Measurements from ENCODE around the gene VAV3.
"Not testable (repeated sequence)": the region's sequence is repeated elsewhere in the genome, so short reads cannot be mapped to it uniquely, and the experiment has no call there.

VAV3 gene

DNA sequence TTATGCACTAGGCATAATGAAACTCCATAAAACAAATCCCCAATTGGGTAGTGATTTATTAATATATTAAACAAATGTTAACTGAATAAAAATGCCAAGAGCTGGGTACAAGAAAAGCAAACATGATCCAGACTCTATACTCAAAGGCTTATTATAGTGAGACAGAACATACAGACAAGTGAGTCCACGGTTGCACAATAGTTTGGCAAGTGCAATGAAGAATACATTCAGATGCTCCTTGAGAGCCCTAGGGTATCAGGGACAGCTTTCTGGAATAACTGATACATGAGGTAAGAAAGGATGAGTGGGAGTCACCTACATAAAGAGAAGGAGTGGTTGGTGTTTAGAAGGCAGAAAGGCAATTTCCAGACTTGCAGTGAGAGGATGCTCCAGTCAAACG is 85.1 kb downstream of the VAV3 start:
- no peak for DNase-seq

DNA sequence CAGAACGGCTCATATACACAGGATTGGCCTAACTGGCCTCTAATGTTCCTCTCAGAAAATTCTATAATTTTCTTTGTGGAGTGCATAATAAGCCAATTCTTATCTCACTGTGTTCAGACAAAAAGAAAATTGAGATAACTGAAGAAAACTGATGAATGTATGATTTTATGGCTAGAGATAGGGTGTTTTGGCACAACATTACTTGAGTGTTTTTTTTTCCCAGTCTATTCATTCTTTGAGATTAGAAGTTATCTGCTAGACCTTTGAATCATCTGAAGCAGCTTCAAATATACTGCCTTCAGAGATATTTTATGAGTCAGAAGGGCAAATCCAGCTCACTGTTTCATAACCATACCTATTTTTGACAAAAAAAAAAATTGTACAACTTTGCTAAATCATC is 85.6 kb downstream of the VAV3 start:
- DNase-seq, result no peak

DNA sequence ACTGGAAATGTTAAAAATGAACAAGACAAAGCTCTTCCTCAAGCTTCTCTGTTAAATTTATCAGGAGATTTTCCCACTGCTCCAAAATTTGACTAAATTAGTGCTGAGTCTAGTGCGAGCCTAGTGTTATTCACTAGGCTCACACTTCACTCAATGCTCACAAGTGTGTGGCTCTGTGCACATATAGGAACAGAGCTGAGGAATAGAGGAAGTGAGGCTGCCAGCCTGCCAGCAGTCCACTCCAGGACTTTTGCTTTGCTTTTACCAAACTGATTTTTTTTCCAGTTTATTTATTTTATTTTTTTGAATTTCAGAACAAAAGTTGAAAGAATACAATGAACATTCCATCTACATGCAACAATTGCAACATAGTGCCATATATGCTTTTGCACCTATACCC is 87.2 kb downstream of the VAV3 start:
- DNase-seq, result no peak

DNA sequence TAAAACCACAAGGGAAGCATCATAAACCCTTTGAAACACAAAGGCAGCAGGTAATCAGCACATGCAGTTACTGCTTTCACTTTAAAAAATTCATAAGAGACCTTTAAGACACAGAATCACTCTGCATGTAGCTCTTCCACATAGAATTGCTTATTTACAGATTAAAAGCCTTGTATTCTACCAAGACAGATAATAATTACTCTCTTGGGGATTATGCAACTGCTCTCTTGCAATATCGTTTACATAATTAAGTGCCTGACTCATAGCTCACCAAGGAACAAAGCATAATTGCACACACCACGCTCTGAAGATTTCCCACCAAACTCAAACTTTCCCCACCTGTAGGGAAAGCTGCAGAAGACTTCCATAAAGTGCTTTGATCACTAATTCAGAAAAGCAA is 87.9 kb downstream of the VAV3 start:
- peak; percentile 12 for DNase-seq

DNA sequence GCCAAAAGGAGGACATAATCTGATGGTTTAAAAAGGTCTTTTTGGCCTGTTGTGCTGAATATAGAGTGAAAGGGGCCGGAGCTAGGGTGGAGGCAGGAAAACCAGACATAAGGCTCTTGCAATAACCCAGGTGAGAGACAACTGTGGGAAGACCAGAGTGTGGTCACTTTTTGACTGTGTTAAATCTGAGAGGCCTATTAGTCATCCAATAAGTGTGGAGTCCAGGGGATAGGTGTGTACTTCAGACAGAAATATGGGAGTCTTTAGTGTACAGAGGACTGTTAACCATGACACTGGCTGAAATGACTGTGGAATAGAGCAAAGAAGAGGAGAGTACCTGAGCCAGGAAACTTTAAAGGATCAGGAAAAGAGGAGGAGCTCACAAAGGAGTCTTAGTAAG is 89.3 kb downstream of the VAV3 start:
- DNase-seq, result no peak

DNA sequence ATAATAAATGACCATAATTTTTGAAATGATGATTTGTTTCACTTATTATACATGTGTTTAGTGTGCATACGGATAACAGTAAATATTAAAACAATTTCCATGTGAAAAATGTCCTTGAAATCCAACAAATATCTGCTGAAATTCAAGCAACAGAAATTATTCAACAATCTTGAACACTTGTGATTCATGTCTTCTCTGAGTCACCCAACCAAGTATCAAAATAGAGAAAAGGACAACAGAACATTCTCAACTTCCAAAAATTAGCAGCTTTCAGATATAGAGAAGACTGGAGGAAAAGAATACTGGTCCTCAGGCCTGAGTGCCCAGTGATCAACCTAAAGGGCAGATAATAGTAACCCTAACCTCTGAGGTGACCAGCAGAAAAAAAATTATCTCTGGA is 90.8 kb downstream of the VAV3 start:
- no peak for DNase-seq

DNA sequence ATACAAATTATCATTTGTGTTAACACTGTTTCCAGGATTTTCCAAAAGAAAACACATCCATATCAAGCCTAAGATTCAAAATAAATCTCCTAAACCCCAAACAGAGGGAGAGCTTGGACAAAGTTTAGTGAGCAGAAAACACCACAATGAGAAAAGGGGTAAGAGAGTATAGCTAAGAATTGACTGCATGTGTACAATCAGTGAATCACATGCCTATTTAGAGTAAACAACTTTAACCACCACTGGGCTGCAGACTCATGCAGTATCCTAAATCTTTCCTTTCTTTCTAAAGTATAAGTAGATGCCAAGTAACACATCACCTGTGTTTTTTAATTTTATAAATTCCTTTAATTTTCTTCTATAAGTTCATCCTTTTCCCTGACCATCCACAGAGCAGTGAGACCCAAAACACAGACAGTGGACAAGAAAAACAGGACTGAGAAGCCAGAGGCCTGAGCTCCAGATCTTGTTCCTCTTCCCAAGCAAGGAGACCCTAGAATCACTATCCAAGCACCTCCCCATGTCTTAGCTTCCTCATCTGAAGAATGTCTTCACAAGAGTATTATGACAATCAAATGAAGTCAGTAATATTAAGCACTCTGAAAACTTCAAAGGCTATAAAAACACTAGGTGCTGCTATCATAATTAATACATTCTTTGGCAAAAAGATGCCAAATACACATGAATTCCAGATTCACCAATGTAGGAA is 93.1 kb downstream of the VAV3 start:
- no peak for DNase-seq

DNA sequence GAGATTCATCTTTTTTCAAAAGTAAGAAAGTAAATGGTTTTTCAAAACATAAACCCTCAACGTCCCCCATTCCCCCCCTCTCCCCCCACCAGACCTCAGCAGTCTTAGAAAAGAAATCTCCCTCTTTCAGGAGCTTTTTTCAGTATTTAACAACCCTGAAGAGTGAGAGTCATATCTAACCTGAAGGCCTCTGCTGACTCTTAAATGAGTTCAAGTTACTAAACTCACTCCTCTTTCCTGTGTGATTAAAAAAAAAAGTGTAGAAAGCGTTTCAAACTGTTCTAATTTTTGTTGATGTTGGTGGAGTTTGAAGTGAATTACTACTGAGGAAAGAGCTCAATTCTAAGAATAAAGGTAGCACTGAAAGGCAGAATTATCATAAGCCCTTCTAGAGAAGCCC is 93.7 kb downstream of the VAV3 start:
- DNase-seq, result no peak

DNA sequence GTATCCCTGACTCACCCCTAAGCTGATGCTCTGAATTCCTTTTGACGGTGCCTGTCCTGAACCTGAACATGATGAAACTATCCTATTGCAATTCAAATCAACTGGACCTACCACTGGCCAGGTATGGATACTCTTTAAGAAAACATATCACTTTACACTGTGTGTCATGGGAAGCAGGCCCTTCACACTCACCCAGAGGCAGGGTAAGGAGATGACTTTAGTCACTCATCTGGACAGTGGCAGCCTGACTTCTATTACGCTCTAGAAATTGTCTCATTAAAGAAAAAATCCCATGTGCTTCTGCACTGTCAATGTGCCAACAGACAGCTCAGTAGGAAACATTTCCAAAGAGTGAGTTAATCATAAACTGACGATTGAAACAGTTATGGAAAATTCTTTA is 94.3 kb downstream of the VAV3 start:
- DNase-seq, result no peak

DNA sequence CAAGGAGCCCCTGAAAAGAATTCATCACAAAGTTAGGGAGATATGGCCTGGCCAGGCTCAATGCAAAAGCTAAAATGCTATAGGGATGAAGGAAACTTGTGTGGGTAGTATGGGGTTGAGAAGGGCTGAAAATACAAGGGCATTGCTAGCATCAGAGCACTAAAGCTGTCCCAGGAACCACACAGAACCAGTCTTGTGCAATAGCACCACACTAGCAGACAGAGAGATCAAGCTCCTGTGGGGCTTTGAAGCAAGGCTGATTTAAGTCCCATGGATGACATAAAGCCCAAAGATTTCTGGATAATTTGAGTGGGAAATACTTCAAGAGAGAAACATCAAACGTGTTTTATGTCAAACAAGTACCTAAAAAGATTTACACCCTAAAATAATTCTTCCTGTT is 97.1 kb downstream of the VAV3 start:
- DNase-seq, result no peak

DNA sequence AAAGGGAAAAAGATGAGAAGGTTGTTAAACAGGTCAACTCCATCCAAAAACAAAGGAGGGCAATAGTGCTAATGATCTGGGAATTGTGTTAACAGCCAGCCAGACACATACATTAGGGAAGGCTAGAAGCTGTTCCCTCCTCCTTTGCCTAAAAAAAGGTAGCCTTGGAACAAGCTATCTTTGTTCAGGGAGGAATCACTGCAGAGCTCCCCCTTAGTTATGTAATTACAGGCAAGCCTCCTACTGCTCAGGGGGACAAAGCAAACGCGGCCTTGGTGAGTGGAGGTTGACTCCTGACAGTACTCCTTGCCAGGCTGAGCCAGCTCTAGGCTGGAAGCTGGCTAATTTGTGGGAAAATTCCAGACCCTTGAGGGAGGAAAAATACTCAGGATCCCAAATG is 97.6 kb downstream of the VAV3 start:
- no peak for DNase-seq

DNA sequence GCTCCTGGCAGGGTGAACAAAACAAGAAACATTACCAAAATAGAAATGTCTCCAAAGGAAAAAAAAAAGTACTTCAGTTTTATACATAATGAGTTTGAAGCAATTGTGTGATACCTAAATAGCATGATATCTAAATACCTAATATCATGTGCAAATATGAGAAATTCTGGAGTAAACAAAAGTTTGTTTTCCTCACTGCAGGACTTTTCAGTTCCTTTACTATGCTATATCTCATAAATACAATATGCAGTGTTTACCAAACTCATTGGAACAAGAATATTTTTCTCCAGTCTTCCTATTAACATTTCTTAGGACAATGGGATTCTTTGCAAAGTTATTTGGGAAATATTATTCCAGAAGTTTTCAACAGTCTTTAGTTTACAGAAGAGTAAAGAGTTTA is 98.1 kb downstream of the VAV3 start:
- no peak for DNase-seq

DNA sequence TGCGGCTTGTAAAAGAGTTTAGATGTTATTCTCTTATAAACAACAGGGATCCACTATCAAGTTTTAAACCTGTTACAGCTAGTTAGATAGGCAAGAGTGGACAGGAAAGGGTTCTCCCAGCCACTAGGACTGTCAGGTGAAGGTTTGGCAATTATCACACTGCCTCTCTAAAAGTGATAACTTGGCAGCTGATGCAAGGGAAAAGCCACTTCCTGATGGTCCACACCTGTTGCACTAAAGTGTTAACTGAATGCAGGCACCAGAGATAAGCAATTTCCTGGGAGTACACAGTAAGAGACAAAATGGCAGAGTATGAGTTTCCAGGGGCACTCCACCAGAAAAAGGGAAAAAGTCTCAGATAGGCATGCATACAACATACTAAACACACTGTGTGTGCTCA is 99.4 kb downstream of the VAV3 start:
- no peak for DNase-seq

DNA sequence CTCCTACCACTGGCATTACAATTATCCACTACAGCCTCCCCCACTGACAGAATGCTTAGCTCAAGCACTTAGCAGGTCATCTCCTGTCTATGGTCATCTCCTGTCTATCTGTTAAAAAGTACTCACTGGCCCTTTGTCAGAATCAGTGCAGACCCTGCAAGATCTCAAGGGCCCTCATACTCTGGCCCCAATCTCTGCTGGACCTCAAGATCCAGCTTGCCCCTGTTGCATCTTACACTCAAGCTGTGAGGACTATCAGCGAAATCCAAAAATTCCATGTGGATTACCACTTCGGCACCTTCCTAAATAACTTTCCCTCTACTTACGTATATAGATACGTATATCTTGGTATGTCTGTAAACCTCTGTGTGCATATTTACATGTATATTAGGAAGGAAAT is 101.6 kb downstream of the VAV3 start:
- no peak for DNase-seq

DNA sequence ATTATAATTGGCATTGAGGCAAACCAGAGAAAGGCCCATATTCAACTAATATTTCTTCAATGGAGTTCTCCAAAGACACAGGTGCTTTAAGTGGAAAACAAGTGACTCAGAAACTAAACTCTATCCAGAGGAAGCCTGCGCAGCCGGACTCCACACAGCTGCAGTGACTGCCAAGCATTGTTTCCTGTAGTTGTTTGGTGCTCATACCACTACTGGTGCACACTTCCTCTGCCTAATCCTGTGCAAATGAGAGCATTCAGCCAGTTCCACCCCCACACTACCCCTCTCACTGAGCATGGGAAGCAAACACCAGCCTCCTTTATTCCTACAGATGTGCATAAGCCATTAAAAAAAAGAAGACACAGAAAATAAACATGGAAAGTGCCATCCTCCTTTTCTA is 102.9 kb downstream of the VAV3 start:
- DNase-seq, result no peak

DNA sequence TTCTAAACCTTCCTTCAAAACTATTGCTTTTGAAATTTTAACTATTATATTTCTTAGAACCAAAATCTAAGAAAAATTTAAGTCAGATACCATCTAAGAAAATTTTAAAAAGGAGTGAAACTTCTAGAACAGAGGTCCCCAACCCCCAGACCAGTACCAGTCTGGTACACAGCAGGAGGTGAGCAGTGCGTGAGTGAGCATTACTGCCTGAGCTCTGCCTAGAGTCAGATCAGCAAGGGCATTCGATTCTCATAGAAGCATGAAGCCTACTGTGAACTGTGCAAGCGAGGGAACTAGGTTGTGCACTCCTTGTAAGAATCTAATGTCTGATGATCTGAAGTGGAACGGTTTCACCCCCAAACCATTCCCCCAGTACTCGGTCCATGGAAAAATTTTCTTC is 106.7 kb downstream of the VAV3 start:
- DNase-seq, result no peak

DNA sequence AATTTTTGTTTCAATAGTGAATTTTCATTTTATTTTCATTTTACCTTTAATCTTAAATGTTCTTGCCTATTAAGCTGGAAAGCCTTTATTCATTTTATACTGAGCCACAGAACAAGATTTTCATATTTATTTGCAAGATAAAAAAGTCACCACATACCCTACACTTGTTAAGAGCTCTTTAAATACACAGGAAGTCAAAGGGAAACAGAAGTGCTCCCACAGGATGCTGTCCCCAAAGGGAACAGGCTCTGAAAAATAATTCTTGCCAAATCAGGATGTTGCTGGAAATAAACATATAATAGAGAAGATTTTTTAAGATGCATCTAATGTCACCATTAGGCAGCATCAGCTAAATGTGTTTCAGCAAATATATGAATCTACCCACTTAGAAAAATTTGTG is 113.6 kb downstream of the VAV3 start:
- DNase-seq, result no peak

DNA sequence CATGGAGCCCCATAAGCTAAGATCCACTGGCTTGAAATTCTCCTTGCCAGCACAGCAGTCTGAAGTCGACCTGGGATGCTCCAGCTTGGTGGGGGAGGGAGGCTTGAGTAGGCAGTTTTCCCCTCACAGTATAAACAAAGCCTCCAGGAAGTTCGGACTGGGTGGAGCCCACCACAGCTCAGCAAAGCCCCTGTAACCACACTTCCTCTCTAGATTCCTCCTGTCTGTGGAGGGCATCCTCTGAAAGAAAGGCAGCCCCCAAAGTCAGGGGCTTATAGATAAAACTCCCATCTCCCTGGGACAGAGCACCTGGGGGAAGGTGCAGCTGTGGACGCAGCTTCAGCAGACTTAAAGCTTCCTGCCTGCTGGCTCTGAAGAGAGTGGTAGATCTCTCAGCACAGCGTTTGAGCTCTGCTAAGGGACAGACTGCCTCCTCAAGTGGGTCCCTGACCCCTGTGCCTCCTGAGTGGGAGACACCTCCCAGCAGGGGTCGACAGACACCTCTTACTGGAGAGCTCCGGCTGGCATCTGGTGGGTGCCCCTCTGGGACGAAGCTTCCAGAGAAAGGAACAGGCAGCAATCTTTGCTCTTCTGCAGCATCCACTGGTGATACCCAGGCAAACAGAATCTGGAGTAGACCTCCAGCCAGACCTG is 120.3 kb downstream of the VAV3 start:
- not testable (repeated sequence) for DNase-seq

DNA sequence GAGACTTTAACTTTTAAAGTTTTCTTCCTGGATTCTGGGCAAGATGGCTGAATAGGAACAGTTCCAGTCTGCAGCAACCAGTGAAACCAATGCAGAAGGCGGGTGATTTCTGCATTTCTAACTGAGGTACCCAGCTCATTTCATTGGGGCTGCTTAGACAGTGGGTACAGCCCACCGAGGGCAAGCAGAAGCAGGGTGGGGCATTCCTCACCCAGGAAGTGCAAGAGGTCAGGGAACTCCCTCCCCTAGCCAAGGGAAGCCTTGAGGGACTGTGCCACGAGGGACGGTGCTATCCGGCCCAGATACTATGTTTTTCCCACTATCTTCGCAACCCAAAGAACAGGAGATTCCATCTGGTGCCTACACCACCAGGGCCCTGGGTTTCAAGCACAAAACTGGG is 121.0 kb downstream of the VAV3 start:
- no peak for DNase-seq

DNA sequence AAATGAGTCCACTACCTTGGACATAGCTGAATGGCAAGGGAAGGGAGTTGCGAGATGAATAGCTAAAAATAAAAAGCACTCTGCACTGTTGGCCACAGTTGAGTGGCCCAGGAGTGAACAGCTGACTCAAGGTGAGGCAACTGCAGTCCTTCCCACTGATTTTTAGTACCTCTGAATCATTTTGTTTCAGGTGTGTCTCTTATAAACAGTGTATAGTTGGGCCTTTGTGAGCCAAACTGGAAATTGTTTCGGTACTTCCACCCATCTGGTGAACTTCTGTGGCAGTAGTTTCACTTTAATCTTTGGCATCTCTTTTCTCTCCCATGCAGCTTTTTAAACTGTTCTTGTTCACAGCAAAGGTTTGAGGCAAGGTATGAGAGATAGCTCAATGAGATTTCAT is 122.7 kb downstream of the VAV3 start:
- DNase-seq, result no peak

DNA sequence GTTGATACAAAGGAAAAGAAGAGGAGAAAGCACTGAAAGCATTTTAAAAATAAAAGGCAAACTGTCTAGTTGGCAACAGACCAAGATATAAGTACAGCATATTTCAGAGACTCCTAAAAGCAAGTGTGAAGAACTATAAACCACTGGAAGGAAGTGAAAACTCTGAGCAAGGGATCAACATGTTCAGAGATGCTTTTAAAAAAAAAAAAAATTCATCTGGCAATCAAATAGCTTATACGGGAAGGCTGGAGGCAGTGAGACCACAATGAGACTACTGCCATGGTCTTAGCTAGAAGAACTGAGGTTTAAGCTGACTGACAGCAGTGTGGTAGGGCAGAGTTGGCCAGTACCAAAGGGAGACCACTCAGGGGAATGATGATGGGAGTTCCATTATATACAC is 124.3 kb downstream of the VAV3 start:
- no peak for DNase-seq

DNA sequence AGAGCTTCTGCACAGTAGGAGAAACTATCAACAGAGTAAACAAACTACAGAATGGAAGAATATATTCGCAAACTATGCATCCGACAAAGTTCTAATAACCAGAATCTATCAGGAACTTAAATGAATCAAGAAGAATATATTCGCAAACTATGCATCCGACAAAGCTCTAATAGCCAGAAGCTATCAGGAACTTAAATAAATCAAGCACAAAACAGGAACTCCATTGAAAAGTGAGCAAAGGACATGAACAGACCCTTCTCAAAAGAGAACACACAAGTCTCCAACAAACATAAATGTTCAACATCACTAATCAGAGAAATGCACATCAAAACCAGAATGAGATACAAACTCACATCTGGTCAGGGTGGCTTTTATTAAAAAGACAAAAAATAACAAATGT is 126.9 kb downstream of the VAV3 start:
- DNase-seq, result no peak

DNA sequence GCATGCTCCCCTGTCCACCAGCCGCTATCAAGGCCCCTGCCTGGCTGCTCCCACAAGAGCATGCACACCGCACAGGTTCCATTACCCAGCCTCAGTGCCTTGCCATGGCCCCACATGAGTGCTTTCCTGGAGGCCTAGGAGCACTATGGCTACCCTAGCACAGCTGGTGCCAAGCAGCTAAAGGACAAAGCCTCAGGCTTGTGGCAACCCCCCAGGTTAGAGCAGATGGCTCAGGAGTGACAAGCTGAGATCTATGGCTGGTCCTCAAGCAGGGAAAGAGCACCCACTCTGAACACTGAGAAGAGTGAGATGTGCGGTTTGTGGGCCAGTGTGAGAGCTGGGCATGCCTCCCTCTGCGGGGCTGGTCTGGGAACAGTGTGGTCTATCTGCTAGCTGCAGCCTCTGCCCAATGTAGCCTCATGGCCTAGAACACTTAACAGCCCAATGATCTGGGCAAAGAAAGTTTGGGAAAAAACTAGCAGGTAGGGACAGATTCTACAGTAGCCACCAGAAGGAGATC is 129.8 kb downstream of the VAV3 start:
- DNase-seq, result no peak

DNA sequence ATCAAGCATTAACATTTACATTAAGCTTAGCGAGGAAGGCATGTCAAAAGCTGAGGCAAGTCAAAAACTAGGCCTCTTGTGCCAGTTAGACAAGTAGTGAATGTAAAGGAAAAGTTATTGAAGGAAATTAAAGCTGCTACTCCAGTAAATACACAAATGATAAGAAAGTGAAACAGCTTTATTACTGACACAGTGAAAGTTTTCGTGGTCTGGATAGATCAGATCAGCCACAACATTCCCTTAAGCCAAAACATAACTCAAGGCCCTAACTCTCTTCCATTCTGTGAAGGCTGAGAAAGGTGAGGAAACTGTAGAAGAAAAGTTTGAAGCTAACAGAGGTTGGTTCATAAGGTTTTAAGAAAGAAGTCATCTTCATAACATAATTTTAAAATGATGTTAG is 131.9 kb downstream of the VAV3 start:
- DNase-seq, result no peak

DNA sequence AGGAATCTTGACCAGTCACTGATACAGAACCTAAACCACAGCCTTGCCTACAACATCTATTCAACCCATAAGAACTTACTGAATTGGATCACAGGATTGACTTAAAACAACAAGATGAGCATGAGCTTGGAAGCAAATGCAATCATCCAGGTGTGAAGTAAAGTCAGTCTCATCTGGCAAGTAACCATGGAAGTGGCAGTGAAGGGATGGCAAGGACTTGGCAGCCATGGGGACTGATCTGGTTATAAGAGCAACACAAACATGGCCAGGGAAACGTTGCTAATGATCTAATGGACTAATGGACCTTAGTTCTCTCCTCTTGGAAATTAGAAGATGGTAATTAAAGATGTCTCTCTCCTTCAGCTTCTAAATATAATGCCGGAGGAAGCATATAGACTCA is 133.1 kb downstream of the VAV3 start:
- no peak for DNase-seq

All from NCI-H510A treated with DMSO at 0.1 percent for 48 hours (cell line).